Calu3 (cell line): ENCODE data around the gene VIP. TPM values are rescaled to one million over a fixed set of nuclear protein-coding genes. Genes with fewer than 3 reads are reported as not detected.
"Not testable (repeated sequence)": the region's sequence is repeated elsewhere in the genome, so short reads cannot be mapped to it uniquely, and the experiment has no call there.

Experiments used
- Bru-seq: library from RNA; stranded (reverse); fragments of 400-500 nt; gene quantifications from one replicate; lab custom pipeline; 2021; lab: Mats Ljungman, UMichigan
- BruChase-seq, 2 experiments: library from RNA; stranded (reverse); fragments of 400-500 nt; gene quantifications; one replicate each; lab custom pipeline; 2021; lab: Mats Ljungman, UMichigan
- BruUV-seq: library from RNA; stranded (reverse); fragments of 400-500 nt; replicated peaks from 2 replicates; lab custom pipeline; 2021; lab: Mats Ljungman, UMichigan
- CTCF ChIA-PET: fragments of 300-600 bp; sonication (Branson Sonifier 250); formaldehyde crosslinking; loops from one replicate; lab custom pipeline; 2022; ENCODE audit warnings: antibody characterized with exemption; lab: Charles Lee
- DNase-seq: peaks from one replicate; pipeline ENCODE4 v3.0.0; 2022
- H3K27ac Mint-ChIP-seq: one replicate; pipeline ENCODE4 v1.8.0; 2022; ENCODE audit warnings: mixed read lengths; ENCODE audit not compliant: unreplicated experiment
- H3K27me3 Mint-ChIP-seq: one replicate; pipeline ENCODE4 v1.8.0; 2022; ENCODE audit warnings: mixed read lengths; ENCODE audit not compliant: unreplicated experiment
- H3K36me3 Mint-ChIP-seq: one replicate; pipeline ENCODE4 v1.8.0; 2022; ENCODE audit warnings: mild to moderate bottlenecking, moderate library complexity, mixed read lengths; ENCODE audit not compliant: insufficient read depth, unreplicated experiment
- H3K4me1 Mint-ChIP-seq: one replicate; pipeline ENCODE4 v1.8.0; 2022; ENCODE audit warnings: mild to moderate bottlenecking, low read depth, mixed read lengths; ENCODE audit not compliant: unreplicated experiment
- H3K4me3 Mint-ChIP-seq: one replicate; pipeline ENCODE4 v1.8.0; 2022; ENCODE audit warnings: mild to moderate bottlenecking, low read depth, moderate library complexity, mixed read lengths; ENCODE audit not compliant: unreplicated experiment
- H3K9me3 Mint-ChIP-seq: one replicate; pipeline ENCODE4 v1.8.0; 2022; ENCODE audit warnings: low read depth, mixed read lengths; ENCODE audit not compliant: unreplicated experiment
- intact Hi-C: fragments of 100-400 bp; cut with micrococcal nuclease; formaldehyde crosslinking; loops from one replicate; pipeline ENCODE4 v1.10.0; 2022; ENCODE audit not compliant: unreplicated experiment
- long read RNA-seq: library from polyadenylated mRNA; stranded (forward); transcript quantifications from one replicate; pipeline ENCODE4 v2.0.0, GENCODE V29; 2022
- total RNA-seq: library from RNA; stranded (reverse); gene quantifications from 2 replicates; pipeline ENCODE4 v1.2.3, GENCODE V29; 2022
- TF ChIP-seq, protein P1 (sequence below): fragments of 200-600 bp; IDR thresholded peaks from one replicate; pipeline ENCODE4 v1.8.0; 2022; ENCODE audit warnings: antibody characterized with exemption; ENCODE audit not compliant: unreplicated experiment

VIP gene
- total RNA-seq (not detected in 2 replicates), Bru-seq, nascent RNA (not detected), BruChase-seq, experiment 1, labeled RNA remaining after a 6-hour chase (percentile 11 among the genes with signal in this experiment), BruChase-seq, experiment 2, labeled RNA remaining after a 2-hour chase (not detected)
- long read RNA-seq, result 0 reads

DNA sequence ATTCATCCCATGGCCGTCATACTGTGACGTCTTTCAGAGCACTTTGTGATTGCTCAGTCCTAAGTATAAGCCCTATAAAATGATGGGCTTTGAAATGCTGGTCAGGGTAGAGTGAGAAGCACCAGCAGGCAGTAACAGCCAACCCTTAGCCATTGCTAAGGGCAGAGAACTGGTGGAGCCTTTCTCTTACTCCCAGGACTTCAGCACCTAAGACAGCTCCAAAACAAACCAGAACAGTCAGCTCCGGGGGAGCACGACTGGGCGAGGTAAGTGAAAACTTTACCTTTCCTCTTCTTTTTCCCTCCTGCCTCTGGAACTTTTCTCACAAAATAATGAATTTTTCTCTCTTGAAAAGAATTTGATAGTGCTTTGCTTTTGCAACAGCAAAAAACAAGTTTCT is at the start of gene VIP:
Gene VIP, plus strand, starts transcription at position 104 of the 400 bp plus-strand sequence. CDS start 1,381 bp downstream, outside the sequence.
- Mint-ChIP-seq H3K27ac (no peak within 1 kb of the TSS), H3K9me3 (no peaks in the 10 kb centered on the region), H3K36me3 (peaks cover 4% of the 10 kb centered on the region), H3K27me3 (no peaks in the 10 kb centered on the region), H3K4me3 (no peak within 1 kb of the TSS), H3K4me1 (no peaks in the 10 kb centered on the region)
- TF ChIP-seq, protein P1, sequence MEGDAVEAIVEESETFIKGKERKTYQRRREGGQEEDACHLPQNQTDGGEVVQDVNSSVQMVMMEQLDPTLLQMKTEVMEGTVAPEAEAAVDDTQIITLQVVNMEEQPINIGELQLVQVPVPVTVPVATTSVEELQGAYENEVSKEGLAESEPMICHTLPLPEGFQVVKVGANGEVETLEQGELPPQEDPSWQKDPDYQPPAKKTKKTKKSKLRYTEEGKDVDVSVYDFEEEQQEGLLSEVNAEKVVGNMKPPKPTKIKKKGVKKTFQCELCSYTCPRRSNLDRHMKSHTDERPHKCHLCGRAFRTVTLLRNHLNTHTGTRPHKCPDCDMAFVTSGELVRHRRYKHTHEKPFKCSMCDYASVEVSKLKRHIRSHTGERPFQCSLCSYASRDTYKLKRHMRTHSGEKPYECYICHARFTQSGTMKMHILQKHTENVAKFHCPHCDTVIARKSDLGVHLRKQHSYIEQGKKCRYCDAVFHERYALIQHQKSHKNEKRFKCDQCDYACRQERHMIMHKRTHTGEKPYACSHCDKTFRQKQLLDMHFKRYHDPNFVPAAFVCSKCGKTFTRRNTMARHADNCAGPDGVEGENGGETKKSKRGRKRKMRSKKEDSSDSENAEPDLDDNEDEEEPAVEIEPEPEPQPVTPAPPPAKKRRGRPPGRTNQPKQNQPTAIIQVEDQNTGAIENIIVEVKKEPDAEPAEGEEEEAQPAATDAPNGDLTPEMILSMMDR, result no peak
- peak; percentile 17 for DNase-seq
- intact Hi-C loops, result no loop called here
- BruUV-seq, result no TSS peak
- CTCF ChIA-PET, result interaction anchor here (0.8 kb wide), 1 partner anchor 197 kb away, joined by 4 read pairs; no protein-coding TSS in a partner anchor

DNA sequence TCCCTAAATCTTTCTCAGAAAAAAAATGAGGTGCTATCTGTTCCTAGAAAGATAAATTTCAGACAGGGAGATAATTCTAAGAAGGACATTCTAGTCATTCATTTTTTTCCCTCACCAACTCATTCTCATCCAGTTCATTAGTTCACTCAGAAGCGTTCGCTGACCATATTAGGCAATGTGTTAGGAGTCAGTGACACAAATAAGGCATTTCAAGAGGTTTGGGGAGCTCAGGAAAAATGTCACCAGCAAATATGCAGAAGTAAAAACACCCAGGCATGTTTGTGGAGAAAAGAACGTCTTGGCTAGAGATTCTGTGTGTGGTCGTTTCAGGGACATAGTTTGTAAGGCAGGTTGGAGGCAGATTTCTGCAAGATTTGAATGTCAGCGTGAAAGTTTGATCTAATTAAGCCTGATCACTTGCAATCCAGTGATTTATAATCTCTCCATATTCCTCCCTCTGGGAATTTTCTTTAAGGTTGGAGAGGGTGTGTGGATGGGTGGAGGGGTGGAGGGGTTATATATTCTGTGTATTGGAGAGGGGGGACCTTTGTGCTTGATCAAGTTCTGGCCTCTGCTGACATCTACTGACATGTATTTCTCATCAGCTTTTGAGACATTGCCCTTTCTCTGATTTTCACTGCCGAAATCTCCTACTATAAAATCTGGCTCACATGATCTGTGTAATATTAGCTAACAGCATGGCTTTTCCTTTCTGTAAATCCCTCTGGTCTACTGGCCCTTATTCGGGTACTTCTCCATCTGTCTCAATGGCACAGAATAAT is 49.3 kb upstream of the VIP start:
- H3K27ac Mint-ChIP-seq, result no peak overlapping the region
- no peak for DNase-seq
- no peaks in the 10 kb centered on the region for H3K4me1 Mint-ChIP-seq
- TF ChIP-seq, protein P1, result no peak
- intact Hi-C loops, result no loop called here
- H3K9me3 Mint-ChIP-seq, result no peaks in the 10 kb centered on the region
- H3K36me3 Mint-ChIP-seq, result no peaks in the 10 kb centered on the region
- no peak overlapping the region for H3K4me3 Mint-ChIP-seq
- BruUV-seq, result no TSS peak
- no peaks in the 10 kb centered on the region for H3K27me3 Mint-ChIP-seq
- CTCF ChIA-PET, result no interaction called here

DNA sequence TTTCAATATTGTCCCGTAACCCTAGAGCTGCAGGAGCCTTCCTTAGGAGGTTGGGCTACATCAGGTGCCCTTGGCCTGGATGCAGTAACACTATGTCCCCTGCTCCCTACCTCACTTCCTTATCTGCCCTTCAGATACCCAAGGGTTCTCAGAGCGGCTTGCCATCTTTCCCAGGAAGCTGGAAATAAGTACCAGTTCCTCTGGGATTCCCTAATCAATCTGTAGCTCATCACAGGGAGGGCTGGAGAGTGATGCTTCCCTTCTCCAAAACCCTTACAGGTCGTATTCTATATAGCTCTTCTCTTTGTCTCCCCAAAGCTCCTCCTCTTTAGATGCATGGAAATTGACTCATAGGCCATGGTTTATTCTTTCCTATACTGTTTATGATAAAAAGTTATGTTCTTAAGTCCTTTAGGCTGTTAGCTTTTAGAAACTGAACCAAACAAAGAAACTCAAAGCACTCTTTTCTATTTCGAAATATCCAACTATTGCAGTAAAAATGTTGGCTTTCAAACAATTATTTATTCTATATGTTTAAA is 48.7 kb upstream of the VIP start:
- Mint-ChIP-seq H3K36me3 (no peaks in the 10 kb centered on the region), H3K27me3 (no peaks in the 10 kb centered on the region), H3K4me3 (no peak overlapping the region), H3K4me1 (no peaks in the 10 kb centered on the region), H3K9me3 (no peaks in the 10 kb centered on the region), H3K27ac (no peak overlapping the region)
- DNase-seq, result no peak
- intact Hi-C loops, result no loop called here
- BruUV-seq, result no TSS peak
- CTCF ChIA-PET, result no interaction called here
- TF ChIP-seq, protein P1, result no peak

DNA sequence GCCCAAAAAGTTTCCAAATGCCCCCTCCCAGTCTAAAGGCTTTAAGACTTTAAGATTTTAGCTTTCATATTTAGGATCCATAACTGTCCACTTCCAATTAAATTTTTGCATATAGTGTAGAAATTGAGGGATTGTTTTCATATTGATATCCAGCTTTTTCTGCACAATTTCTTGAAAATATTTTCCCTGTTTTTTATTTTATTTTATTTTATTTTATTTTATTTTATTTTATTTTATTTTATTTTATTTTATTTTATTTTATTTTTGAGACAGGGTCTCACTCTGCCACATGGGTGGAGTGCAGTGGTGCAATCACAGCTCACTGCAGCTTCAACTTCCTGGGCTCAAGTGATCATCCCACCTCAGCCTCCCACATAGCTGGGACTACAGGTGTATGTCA is 46.8 kb upstream of the VIP start:
- CTCF ChIA-PET, H3K36me3 Mint-ChIP-seq, DNase-seq, H3K4me3 Mint-ChIP-seq, H3K9me3 Mint-ChIP-seq, H3K27me3 Mint-ChIP-seq, BruUV-seq, H3K4me1 Mint-ChIP-seq, intact Hi-C loops, H3K27ac Mint-ChIP-seq: not testable (repeated sequence)
